Measurements from ENCODE around the gene AIF1L. TPM values are rescaled to one million over a fixed set of nuclear protein-coding genes. Genes with fewer than 3 reads are reported as not detected.

Gene AIF1L
- total and polyA plus RNA-seq, 2 of the 13 experiments (the other 11 are each of a cell fraction or from before 2014, with no cell fraction given), result 12.4 to 36.5 TPM

DNA sequence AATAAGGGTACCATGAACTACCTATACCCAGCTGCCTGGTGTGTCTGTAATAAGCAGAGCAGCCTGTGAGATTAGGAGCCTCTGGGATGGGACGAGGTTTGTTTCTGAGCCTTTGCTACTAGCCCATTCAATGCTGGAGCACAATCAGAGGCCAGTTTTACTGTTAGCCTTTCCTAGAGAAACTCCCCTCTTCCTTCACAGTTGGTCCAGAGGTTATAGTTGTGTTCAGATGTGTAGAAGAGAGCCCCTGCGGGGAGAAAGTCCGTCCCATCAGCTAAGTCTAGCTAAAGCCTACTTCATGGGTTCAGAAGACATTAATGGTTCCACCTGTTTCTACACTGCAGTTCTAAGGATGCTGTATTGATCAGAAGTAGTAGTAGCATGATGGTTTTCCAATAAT lies 45.8 kb downstream of the AIF1L start:
- Histone ChIP-seq H3K4me2 (ENCODE audit: low read depth, low read length) (no peak overlapping the region), H3K4me3 (replicated peaks in 1 of 3; ENCODE audit: insufficient read depth in 1 of 3, low read depth in 2 of 3, low read length in 3 of 3) (no peak overlapping the region), H2AFZ (ENCODE audit: low read length) (no peak overlapping the region), H3K9me3 (ENCODE audit: low read length) (no peaks in the 10 kb centered on the region), H3K27ac (ENCODE audit: extremely low read length, insufficient read depth, low read length) (no peak overlapping the region), H3K9ac (ENCODE audit: insufficient read depth, low read depth, low read length) (no peak overlapping the region), H3K27me3 (ENCODE audit: control insufficient read depth in 1 of 2, insufficient read depth in 2 of 2, low read length in 2 of 2) (no peaks in the 10 kb centered on the region), H4K20me1 (ENCODE audit: insufficient read depth, low read length) (no peaks in the 10 kb centered on the region), H3K4me1 (ENCODE audit: insufficient read depth, low read length) (no peaks in the 10 kb centered on the region), H3K36me3 (replicated peaks in 1 of 2; ENCODE audit: control insufficient read depth in 1 of 2, insufficient read depth in 2 of 2, low read length in 2 of 2) (peaks cover 34 to 96% of the 10 kb centered on the region in 2 experiments), H3K79me2 (ENCODE audit: insufficient read depth, low read length) (no peaks in the 10 kb centered on the region)
- intact Hi-C loops (cut with micrococcal nuclease; ENCODE audit: unreplicated experiment) (no loop called here), in situ Hi-C loops (cut with HindIII; ENCODE audit: extremely low pct_ligation_motif_present, low pct_unique_long_range_greater_than_20kb) (no loop called here)
- no peak for FAIRE-seq
- TF ChIP-seq TCF12 (IDR thresholded peaks at IDR 0.05) (no peak), TCF12 (CRISPR knock-in tag; IDR thresholded peaks at IDR 0.05) (no peak), RARG (CRISPR knock-in tag; IDR thresholded peaks at IDR 0.05; ENCODE audit: low read depth) (no peak), NKX3-1 (CRISPR knock-in tag; IDR thresholded peaks at IDR 0.05) (no peak), KLF9 (CRISPR knock-in tag; IDR thresholded peaks at IDR 0.05; ENCODE audit: low read depth) (no peak), ZFP36 (IDR thresholded peaks at IDR 0.05; ENCODE audit: borderline replicate concordance, low read depth, low read length, partially characterized antibody) (no peak), ZNF772 (CRISPR knock-in tag; IDR thresholded peaks at IDR 0.05) (no peak)
- ATAC-seq, result no peak
- POLR2A ChIA-PET, result no interaction called here
- DNase-seq (ENCODE audit: low spot score), result no peak
- WGBS (ENCODE audit: low lambda C conversion rate), result 100% methylated on average over 3 of the region's 3 CpGs
- BruUV-seq (replicated peaks), result no TSS peak
- CTCF ChIA-PET (ENCODE audit: low intra/inter-chr PET ratio, low total read pairs), result no interaction called here

DNA sequence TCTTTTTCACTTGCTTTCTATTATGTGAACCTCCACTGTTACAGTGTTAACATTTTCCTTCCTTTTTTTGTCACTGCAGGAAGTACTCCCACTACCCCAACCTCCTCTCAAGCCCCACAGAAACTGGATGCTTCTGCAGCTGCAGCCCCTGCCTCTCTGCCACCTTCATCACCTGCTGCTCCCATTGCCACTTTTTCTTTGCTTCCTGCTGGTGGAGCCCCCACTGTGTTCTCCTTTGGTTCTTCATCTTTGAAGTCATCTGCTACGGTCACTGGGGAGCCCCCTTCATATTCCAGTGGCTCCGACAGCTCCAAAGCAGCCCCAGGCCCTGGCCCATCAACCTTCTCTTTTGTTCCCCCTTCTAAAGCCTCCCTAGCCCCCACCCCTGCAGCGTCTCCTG lies 47.9 kb downstream of the AIF1L start:
- FAIRE-seq, result no peak

More for the DNA sequence above, 47.9 kb downstream of the AIF1L start:
- CTCF ChIA-PET (ENCODE audit: low intra/inter-chr PET ratio, low total read pairs), result no interaction called here
- in situ Hi-C loops (cut with HindIII; ENCODE audit: extremely low pct_ligation_motif_present, low pct_unique_long_range_greater_than_20kb), result no loop called here
- H3K79me2 ChIP-seq (ENCODE audit: insufficient read depth, low read length), result no peaks in the 10 kb centered on the region
- DNase-seq (ENCODE audit: low spot score), result no peak
- no peak overlapping the region for H3K9ac ChIP-seq (ENCODE audit: insufficient read depth, low read depth, low read length)
- H3K27ac ChIP-seq (ENCODE audit: extremely low read length, insufficient read depth, low read length), result no peak overlapping the region
- H3K27me3 ChIP-seq (ENCODE audit: control insufficient read depth in 1 of 2, insufficient read depth in 2 of 2, low read length in 2 of 2), result no peaks in the 10 kb centered on the region
- no peaks in the 10 kb centered on the region for H3K9me3 ChIP-seq (ENCODE audit: low read length)
- 0 out of 2 replicates have a peak, but pooled peaks cover 1% of the 10 kb centered on the region for H4K20me1 ChIP-seq (ENCODE audit: insufficient read depth, low read length)
- POLR2A ChIA-PET, result no interaction called here
- no peak overlapping the region for H2AFZ ChIP-seq (ENCODE audit: low read length)
- no TSS peak for BruUV-seq (replicated peaks)
- H3K4me2 ChIP-seq (ENCODE audit: low read depth, low read length), result no peak overlapping the region
- no peak for ATAC-seq
- TF ChIP-seq ZNF335 (CRISPR knock-in tag; IDR thresholded peaks at IDR 0.05) (no peak), ZNF703 (CRISPR knock-in tag; IDR thresholded peaks at IDR 0.05; ENCODE audit: borderline replicate concordance) (no peak), E2F5 (CRISPR knock-in tag; conservative IDR thresholded peaks at IDR 0.05) (no peak), ZFP62 (CRISPR knock-in tag; IDR thresholded peaks at IDR 0.05) (no peak), SP5 (CRISPR knock-in tag; IDR thresholded peaks at IDR 0.05; ENCODE audit: borderline replicate concordance, low read depth) (no peak)
- 100% methylated on average over 3 of the region's 3 CpGs for WGBS (ENCODE audit: low lambda C conversion rate)
- H3K4me1 ChIP-seq (ENCODE audit: insufficient read depth, low read length), result no peaks in the 10 kb centered on the region
- H3K36me3 ChIP-seq (replicated peaks in 1 of 2; ENCODE audit: control insufficient read depth in 1 of 2, insufficient read depth in 2 of 2, low read length in 2 of 2), result peaks cover 34 to 96% of the 10 kb centered on the region in 2 experiments
- H3K4me3 ChIP-seq (replicated peaks in 1 of 3; ENCODE audit: insufficient read depth in 1 of 3, low read depth in 2 of 3, low read length in 3 of 3), result no peak overlapping the region
- intact Hi-C loops (cut with micrococcal nuclease; ENCODE audit: unreplicated experiment), result no loop called here
